OCI-LY7 (cell line): Measurements from ENCODE around the gene PTPMT1. TPM values are rescaled to one million over a fixed set of nuclear protein-coding genes. Genes with fewer than 3 reads are reported as not detected.

Experiments used
- BruUV-seq: library from RNA; stranded (reverse); fragments of 400-500 nt; replicated peaks from 2 replicates; lab custom pipeline; 2021; lab: Mats Ljungman, UMichigan
- CTCF ChIA-PET: fragments of 300-600 bp; sonication (Branson Sonifier 250); formaldehyde crosslinking; loops from one replicate; lab custom pipeline; 2022; ENCODE audit warnings: antibody characterized with exemption; ENCODE audit not compliant: unreplicated experiment; lab: Charles Lee
- POLR2A ChIA-PET: fragments of 300-600 bp; sonication (Branson Sonifier 250); formaldehyde crosslinking; loops from one replicate; lab custom pipeline; 2022; ENCODE audit warnings: antibody characterized with exemption; lab: Charles Lee
- DNase-seq: peaks from one replicate; pipeline ENCODE4 v3.0.0-alpha.2; 2015; ENCODE audit warnings: low spot score
- H2AFZ ChIP-seq: fragments of 200-600 bp; sonication (generic), shearing (Covaris generic); 2 replicates; pipeline ENCODE4 v1.6.1; 2014; ENCODE audit warnings: mild to moderate bottlenecking, antibody characterized with exemption, low read length, moderate library complexity
- H3K27ac ChIP-seq: fragments of 200-600 bp; sonication (generic); 2 replicates; pipeline ENCODE4 v1.5.1; 2014; ENCODE audit warnings: mixed run types, low read depth, mild to moderate bottlenecking, moderate library complexity, low read length, inconsistent platforms; ENCODE audit not compliant: poor library complexity, severe bottlenecking
- H3K36me3 ChIP-seq: fragments of 200-600 bp; sonication (generic); 2 replicates; pipeline ENCODE4 v1.6.1; 2014; ENCODE audit warnings: mild to moderate bottlenecking, antibody characterized with exemption, low read length, moderate library complexity, mixed read lengths; ENCODE audit not compliant: insufficient read depth
- H3K4me1 ChIP-seq: fragments of 200-600 bp; sonication (generic); 2 replicates; pipeline ENCODE4 v1.5.1; 2014; ENCODE audit warnings: mild to moderate bottlenecking, low read length; ENCODE audit not compliant: insufficient read depth, poor library complexity, severe bottlenecking
- H3K4me2 ChIP-seq: fragments of 200-600 bp; sonication (generic); 2 replicates; pipeline ENCODE4 v1.6.1; 2014; ENCODE audit warnings: mild to moderate bottlenecking, low read length
- H3K4me3 ChIP-seq: fragments of 200-600 bp; sonication (generic); 2 replicates; pipeline ENCODE4 v1.5.1; 2014; ENCODE audit warnings: mild to moderate bottlenecking, low read depth, low read length; ENCODE audit not compliant: poor library complexity, severe bottlenecking
- H3K79me2 ChIP-seq: fragments of 200-600 bp; sonication (generic); 2 replicates; pipeline ENCODE4 v1.6.1; 2016; ENCODE audit warnings: low read depth, mild to moderate bottlenecking, low read length, moderate library complexity, mixed read lengths; ENCODE audit not compliant: insufficient read depth
- H3K9me2 ChIP-seq: fragments of 200-600 bp; sonication (generic); 2 replicates; pipeline ENCODE4 v1.6.1; 2016; ENCODE audit warnings: mild to moderate bottlenecking, low read length, mixed read lengths; ENCODE audit not compliant: insufficient read depth
- H3K9me3 ChIP-seq: fragments of 200-600 bp; sonication (generic); 2 replicates; pipeline ENCODE4 v1.6.1; 2014; ENCODE audit warnings: mild to moderate bottlenecking, mixed run types, low read length, mixed read lengths
- H4K20me1 ChIP-seq: fragments of 200-600 bp; sonication (generic); 2 replicates; pipeline ENCODE4 v1.6.1; 2014; ENCODE audit warnings: mild to moderate bottlenecking, antibody characterized with exemption, low read length, moderate library complexity, mixed read lengths; ENCODE audit not compliant: insufficient read depth
- EZH2phosphoT487 ChIP-seq: fragments of 200-600 bp; sonication (generic); IDR thresholded peaks from 2 replicates; pipeline ENCODE4 v1.6.1; 2018; ENCODE audit warnings: low read depth, borderline replicate concordance, mild to moderate bottlenecking, mixed run types, antibody characterized with exemption, low read length, moderate library complexity, mixed read lengths
- intact Hi-C: fragments of 100-400 bp; cut with micrococcal nuclease; formaldehyde crosslinking; loops from one replicate; pipeline ENCODE4 v1.10.0; 2022; ENCODE audit not compliant: unreplicated experiment
- total RNA-seq, 2 experiments: library from RNA; depleted of rRNA in 1 of 2; stranded (reverse); fragments of >200 nt in 1 of 2; shearing (Covaris generic) in 1 of 2; gene quantifications; 2 replicates each; pipeline ENCODE4 v1.2.3, GENCODE V29; 2014 to 2022
- TF ChIP-seq, protein P1 (sequence below): fragments of 200-600 bp; sonication (generic); conservative IDR thresholded peaks from 2 replicates; pipeline ENCODE4 v1.5.1; 2014; ENCODE audit warnings: mild to moderate bottlenecking, antibody characterized with exemption, low read length, moderate library complexity, mixed read lengths

The PTPMT1 gene
- total RNA-seq, 2 experiments from 2014 or later = 27.6 to 52.6 TPM

DNA sequence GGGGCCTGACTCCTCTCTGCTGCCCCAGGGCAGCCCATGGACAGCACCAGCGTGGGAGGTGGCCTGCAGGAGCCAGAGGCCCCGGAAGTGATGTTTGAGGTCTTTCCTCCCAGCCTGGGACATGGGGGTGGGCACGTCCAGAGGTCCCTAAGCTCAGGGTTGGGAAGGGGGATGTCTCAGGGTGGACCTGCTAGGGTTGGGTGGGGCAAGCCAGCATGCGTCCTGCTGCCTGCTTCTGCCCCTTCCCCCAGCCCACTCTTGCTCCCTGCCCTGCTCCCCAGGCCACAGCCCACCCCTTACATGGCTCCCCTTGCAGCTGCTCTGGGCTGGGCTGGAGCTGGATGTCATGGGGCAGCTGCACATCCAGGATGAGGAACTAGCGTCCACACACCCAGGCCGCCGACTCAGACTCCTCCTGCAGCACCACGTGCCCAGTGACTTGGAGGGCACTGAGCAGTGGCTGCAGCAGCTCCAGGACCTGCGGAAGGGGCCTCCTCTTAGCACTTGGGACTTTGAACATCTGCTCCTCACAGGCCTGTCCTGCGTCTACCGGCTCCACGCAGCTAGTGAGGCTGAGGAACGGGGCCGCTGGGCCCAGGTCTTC, 22.4 kb downstream of the PTPMT1 start:
- Histone ChIP-seq H3K79me2 (no peaks in the 10 kb centered on the region), H3K4me2 (no peak overlapping the region), H3K9me3 (no peaks in the 10 kb centered on the region), H4K20me1 (no peaks in the 10 kb centered on the region), H3K4me3 (no peak overlapping the region), H3K36me3 (peaks cover 35% of the 10 kb centered on the region), H3K9me2 (no peaks in the 10 kb centered on the region), H3K27ac (no peak overlapping the region), H3K4me1 (peaks cover 6% of the 10 kb centered on the region), H2AFZ (no peak overlapping the region)
- DNase-seq = no peak
- no peak for TF ChIP-seq EZH2phosphoT487
- TF ChIP-seq, protein P1, sequence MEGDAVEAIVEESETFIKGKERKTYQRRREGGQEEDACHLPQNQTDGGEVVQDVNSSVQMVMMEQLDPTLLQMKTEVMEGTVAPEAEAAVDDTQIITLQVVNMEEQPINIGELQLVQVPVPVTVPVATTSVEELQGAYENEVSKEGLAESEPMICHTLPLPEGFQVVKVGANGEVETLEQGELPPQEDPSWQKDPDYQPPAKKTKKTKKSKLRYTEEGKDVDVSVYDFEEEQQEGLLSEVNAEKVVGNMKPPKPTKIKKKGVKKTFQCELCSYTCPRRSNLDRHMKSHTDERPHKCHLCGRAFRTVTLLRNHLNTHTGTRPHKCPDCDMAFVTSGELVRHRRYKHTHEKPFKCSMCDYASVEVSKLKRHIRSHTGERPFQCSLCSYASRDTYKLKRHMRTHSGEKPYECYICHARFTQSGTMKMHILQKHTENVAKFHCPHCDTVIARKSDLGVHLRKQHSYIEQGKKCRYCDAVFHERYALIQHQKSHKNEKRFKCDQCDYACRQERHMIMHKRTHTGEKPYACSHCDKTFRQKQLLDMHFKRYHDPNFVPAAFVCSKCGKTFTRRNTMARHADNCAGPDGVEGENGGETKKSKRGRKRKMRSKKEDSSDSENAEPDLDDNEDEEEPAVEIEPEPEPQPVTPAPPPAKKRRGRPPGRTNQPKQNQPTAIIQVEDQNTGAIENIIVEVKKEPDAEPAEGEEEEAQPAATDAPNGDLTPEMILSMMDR = no peak
- intact Hi-C loops = no loop called here
- no TSS peak for BruUV-seq
- ChIA-PET POLR2A (no interaction called here), CTCF (no interaction called here)

DNA sequence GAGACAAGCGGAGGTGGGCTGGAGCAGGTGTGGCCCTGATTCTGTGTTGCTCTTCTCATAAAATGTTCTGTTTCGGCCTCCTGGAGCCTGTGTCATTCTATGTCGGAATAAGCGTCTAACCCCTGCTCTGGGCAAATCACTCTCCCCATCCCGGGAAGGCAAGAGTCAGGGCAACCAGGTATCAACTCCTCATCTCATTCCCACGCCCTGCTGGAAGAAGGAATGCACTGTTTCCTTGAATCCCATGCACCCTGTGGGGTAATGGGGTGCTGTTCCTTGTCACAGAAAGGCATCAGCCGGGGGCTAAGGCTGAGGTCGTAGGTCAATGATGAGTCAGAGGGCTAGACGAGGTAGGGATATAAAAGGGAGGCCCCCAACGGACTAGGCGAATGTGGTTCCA, 23.7 kb downstream of the PTPMT1 start:
- CTCF ChIA-PET = interaction anchor here (0.6 kb wide), 1 partner anchor 99 kb away, joined by 3 read pairs; no protein-coding TSS in a partner anchor
- POLR2A ChIA-PET = no interaction called here
- DNase-seq = no peak
- H3K4me2 ChIP-seq = no peak overlapping the region
- H3K9me2 ChIP-seq = no peaks in the 10 kb centered on the region
- TF ChIP-seq EZH2phosphoT487 = no peak
- TF ChIP-seq, protein P1 = no peak
- no peaks in the 10 kb centered on the region for H3K9me3 ChIP-seq
- H3K4me1 ChIP-seq = peaks cover 6% of the 10 kb centered on the region
- no peaks in the 10 kb centered on the region for H3K79me2 ChIP-seq
- H3K27ac ChIP-seq = no peak overlapping the region
- H3K36me3 ChIP-seq = peaks cover 23% of the 10 kb centered on the region
- BruUV-seq = no TSS peak
- no peak overlapping the region for H2AFZ ChIP-seq
- intact Hi-C loops = no loop called here
- H4K20me1 ChIP-seq = no peaks in the 10 kb centered on the region
- H3K4me3 ChIP-seq = no peak overlapping the region

DNA sequence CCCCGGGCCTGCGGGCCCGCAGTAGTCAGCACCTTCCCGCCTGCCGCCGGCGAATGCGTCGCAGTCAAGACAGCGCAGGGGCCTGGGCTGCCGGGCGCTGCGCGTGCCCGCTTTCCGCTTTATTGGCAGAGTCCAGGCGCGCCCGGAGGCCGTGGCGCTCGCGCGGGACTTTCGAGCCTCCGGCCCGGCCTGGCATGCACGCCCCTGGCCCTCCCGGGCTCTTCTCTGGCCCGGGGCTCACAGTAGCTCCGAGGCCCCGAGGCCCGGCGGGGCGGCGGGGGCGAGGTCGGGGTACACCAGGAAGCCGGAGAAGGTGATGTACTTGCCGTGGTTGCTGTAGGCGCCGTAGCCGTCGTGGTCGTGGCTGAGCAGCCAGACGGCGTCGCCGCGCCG, 24.2 kb downstream of the PTPMT1 start:
- H3K79me2 ChIP-seq = no peaks in the 10 kb centered on the region
- CTCF ChIA-PET = no interaction called here
- no peaks in the 10 kb centered on the region for H3K9me3 ChIP-seq
- BruUV-seq = no TSS peak
- no peak overlapping the region for H3K4me3 ChIP-seq
- POLR2A ChIA-PET = no interaction called here
- no peak overlapping the region for H3K27ac ChIP-seq
- no peak for TF ChIP-seq EZH2phosphoT487
- TF ChIP-seq, protein P1 = no peak
- H3K4me2 ChIP-seq = no peak overlapping the region
- H2AFZ ChIP-seq = no peak overlapping the region
- peaks cover 18% of the 10 kb centered on the region for H3K36me3 ChIP-seq
- no peaks in the 10 kb centered on the region for H3K9me2 ChIP-seq
- no peaks in the 10 kb centered on the region for H4K20me1 ChIP-seq
- DNase-seq = no peak
- peaks cover 6% of the 10 kb centered on the region for H3K4me1 ChIP-seq
- intact Hi-C loops = no loop called here
